Measurements from ENCODE around the gene IFI44.

Gene IFI44

GRCh38 chr1:78651241-78651640 lies 1.6 kb downstream of the IFI44 start:
- FAIRE-seq (no peak), DNase-seq (ENCODE audit: low spot score) (peak; percentile 10)

- DNase-seq (ENCODE audit: low spot score): no peak
- FAIRE-seq: no peak
Observed at GRCh38 chr1:78652019-78652560, 2.5 kb downstream of the IFI44 start.

GRCh38 chr1:78658901-78659300 lies 9.3 kb downstream of the IFI44 start:
- FAIRE-seq (no peak), DNase-seq (ENCODE audit: low spot score) (no peak)

- FAIRE-seq: no peak
- no peak for DNase-seq (ENCODE audit: low spot score)
Observed at GRCh38 chr1:78663923-78664322, 14.3 kb downstream of the IFI44 start.

GRCh38 chr1:78664763-78665162 lies 15.1 kb downstream of the IFI44 start:
- FAIRE-seq (no peak), DNase-seq (ENCODE audit: low spot score) (no peak)

GRCh38 chr1:78665809-78666208 lies 16.2 kb downstream of the IFI44 start:
- FAIRE-seq (no peak), DNase-seq (ENCODE audit: low spot score) (no peak)

GRCh38 chr1:78667939-78668338 lies 18.3 kb downstream of the IFI44 start:
- DNase-seq (ENCODE audit: low spot score) (no peak), FAIRE-seq (no peak)

GRCh38 chr1:78668427-78668826 lies 18.8 kb downstream of the IFI44 start:
- no peak for FAIRE-seq
- no peak for DNase-seq (ENCODE audit: low spot score)

GRCh38 chr1:78672428-78672827 lies 22.8 kb downstream of the IFI44 start:
- no peak for FAIRE-seq

GRCh38 chr1:78673120-78673519 lies 23.5 kb downstream of the IFI44 start:
- FAIRE-seq (no peak), DNase-seq (ENCODE audit: low spot score) (no peak)

More at GRCh38 chr1:78672428-78672827, 22.8 kb downstream of the IFI44 start:
- no peak for DNase-seq (ENCODE audit: low spot score)

GRCh38 chr1:78676347-78676982 lies 26.8 kb downstream of the IFI44 start:
- peak; percentile 37 for DNase-seq (ENCODE audit: low spot score)
- FAIRE-seq: no peak

GRCh38 chr1:78676993-78677392 lies 27.4 kb downstream of the IFI44 start:
- FAIRE-seq (no peak), DNase-seq (ENCODE audit: low spot score) (no peak)

GRCh38 chr1:78677788-78678187 lies 28.2 kb downstream of the IFI44 start:
- FAIRE-seq (no peak), DNase-seq (ENCODE audit: low spot score) (no peak)

- no peak for FAIRE-seq
- no peak for DNase-seq (ENCODE audit: low spot score)
Observed at GRCh38 chr1:78678324-78678723, 28.7 kb downstream of the IFI44 start.

- FAIRE-seq: no peak
- DNase-seq (ENCODE audit: low spot score): no peak
Observed at GRCh38 chr1:78681265-78681664, 31.6 kb downstream of the IFI44 start.

- FAIRE-seq (no peak), DNase-seq (ENCODE audit: low spot score) (no peak)
Observed at GRCh38 chr1:78682496-78682895, 32.9 kb downstream of the IFI44 start.

- no peak for DNase-seq (ENCODE audit: low spot score)
- no peak for FAIRE-seq
Observed at GRCh38 chr1:78683079-78683478, 33.4 kb downstream of the IFI44 start.

- FAIRE-seq (no peak), DNase-seq (ENCODE audit: low spot score) (no peak)
Observed at GRCh38 chr1:78687315-78687714, 37.7 kb downstream of the IFI44 start.

GRCh38 chr1:78687914-78688313 lies 38.3 kb downstream of the IFI44 start:
- DNase-seq (ENCODE audit: low spot score) (no peak), FAIRE-seq (no peak)

- FAIRE-seq (no peak), DNase-seq (ENCODE audit: low spot score) (peak; percentile 20)
Observed at GRCh38 chr1:78688697-78689096, 39.1 kb downstream of the IFI44 start.

- FAIRE-seq: no peak
- no peak for DNase-seq (ENCODE audit: low spot score)
Observed at GRCh38 chr1:78690516-78690915, 40.9 kb downstream of the IFI44 start.

GRCh38 chr1:78691995-78692747 lies 42.5 kb downstream of the IFI44 start:
- FAIRE-seq: no peak
- DNase-seq (ENCODE audit: low spot score): no peak

GRCh38 chr1:78699813-78700212 lies 50.2 kb downstream of the IFI44 start:
- DNase-seq (ENCODE audit: low spot score): no peak
- FAIRE-seq: no peak
